NOMO-1 (cell line): ENCODE data around the gene IRX1.

Experiments
- DNase-seq, 2 experiments: peaks; one replicate each; lab custom pipeline; 2025; ENCODE audit not compliant: unreplicated experiment in 2 of 2; lab: John Stamatoyannopoulos, UW

The IRX1 gene

DNA sequence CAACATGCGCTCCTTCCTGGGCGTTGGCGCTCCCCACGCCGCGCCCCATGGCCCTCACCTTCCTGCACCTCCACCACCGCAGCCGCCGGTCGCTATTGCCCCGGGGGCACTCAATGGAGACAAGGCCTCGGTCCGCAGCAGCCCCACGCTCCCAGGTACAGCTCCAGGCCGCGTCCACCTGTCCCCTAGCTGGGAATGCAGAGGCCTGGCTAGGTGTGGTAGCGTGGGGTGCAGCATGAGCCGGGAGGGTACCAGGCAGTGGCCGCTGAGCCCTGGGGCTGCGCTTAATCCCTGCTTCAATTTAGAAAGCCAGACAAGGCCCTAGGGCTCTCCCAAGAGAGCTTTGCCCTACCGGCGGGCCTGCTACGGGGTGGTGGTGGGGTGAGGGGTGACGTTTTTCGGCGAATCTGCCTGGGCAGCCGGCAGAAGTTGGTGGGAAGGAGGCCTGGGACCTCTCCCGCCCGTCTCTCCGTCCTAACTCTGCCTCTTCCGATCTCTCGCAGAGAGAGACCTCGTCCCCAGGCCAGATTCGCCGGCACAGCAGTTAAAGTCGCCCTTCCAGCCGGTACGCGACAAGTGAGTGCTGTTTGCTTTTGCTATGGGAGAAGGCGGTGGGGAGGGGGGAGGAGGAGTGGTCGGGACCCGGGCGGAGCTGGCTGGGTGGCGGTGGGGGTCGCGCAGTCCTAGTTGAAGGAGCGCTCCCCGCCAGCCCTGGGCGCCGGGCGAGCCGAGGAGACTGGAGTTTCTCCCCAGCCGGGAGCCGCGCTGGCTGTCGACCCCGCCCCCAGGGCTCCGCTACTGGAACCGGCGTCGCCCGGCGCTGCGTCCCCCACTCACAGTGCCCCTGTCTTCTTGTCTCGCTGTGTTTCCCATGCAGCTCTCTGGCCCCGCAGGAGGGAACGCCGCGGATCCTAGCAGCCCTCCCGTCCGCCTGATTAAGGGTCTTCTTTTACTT, 4.8 kb downstream of the IRX1 start:
- DNase-seq = no peak

DNA sequence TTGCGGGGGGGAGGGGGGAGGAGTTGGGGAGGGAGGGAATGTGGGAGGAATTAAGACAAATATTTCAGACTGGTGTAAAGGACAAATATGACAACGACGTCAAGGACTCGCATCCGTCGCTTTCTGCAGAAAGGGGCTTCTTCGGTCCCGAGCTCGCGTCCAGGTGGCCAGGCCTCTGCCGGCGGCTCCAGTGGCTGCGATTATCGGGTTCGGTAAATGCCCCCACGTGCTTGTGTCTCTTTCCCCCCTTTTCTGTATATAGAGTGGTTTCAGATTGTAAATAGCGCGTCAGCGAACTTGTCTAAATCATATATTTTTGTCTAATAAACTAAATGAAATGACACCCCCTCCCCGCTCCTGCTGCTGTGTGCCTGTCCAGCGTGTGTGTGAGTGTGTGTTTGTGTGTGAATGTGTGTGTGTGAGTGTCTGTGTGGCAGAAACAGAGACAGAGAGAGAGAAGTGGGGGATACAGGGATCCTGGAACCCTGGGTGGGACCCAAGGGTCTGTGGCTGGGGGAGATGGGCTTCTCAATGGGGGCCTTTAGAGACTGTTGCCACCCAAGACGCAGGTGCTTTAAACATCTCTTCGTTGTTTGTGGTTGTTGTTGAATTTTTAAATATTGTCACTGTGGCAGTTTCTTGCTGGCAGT, 5.6 kb downstream of the IRX1 start:
- DNase-seq = no peak

DNA sequence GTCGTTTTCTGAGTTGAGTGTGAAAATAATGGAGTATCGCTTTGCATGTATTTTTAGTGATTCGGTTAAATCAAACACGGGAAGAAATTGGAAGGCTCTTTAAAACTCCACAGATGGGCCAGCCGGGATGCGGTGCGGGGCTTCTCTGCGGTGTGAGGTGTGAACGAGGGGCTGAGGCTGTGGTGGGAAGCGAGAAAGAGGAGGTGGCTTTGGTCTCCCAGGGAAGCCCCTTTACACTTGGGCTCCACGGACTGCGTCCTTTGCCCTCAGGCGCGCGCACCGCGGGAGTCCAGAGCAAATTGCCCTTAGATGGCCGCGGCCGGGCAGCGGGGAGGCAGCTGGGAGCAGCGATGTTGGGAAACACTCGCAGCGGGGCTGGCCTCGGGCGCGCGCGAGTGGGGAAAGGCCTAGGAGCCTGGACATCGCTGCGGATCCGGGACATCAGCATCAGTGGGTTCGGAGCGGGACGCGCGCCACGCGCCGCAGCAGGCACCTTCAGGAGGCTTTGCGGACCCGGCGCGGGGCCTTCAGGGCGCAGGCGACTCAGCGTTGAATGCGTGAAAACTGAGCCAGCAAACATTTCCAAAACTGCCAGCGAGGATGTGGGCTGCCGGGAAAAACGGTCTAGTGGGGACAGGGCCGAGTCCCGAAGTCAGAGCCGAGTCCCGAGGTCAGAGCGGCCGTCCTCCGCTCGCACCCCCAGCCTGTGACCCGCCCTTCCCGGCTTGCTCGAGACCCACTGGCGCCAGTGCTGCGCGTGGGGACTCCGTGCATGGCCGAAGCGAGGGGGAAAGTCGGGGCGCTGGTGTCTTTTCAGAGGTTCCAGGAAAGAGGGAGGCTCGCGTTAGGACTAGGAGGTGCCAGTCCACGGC, 6.5 kb downstream of the IRX1 start:
- no peak for DNase-seq

DNA sequence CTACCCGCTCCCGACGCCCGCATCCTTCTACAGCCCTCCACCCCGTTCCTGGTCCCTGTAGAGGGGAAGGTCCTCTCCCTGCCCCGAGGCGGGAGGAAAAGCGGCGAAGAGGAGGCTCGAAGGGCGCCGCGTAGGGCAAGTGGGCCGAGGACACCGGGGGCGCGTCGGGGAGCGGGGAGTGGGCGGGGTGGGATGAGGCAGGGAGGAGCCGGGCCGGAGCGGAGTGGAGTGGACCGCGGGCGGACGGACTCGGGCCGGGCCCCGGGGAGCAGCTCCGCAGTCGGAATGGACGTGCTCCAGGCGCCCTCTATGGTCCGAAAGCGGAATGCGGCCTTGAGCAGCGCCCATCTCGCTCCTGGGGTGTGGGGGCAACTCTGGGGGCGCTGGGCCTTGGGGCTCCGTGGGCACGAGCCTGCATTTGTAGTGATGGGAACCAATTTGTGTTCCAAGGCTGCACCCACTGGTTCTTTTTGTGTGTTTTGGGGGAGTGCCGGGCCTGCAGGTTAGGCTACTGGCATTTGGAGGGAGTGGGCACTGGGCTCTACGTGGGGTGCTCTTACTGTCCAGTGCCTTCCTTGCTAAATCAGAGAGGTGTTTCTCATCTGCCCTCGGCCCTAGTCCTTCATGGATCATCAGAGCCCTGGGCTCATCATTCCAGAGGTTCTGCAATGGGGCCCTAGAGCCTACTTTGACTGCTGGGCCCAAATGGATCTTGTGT, 7.3 kb downstream of the IRX1 start:
- DNase-seq = no peak

GRCh38 chr5:3604501-3604900, 8.9 kb downstream of the IRX1 start:
- DNase-seq = no peak

- no peak for DNase-seq
These were observed 9.8 kb downstream of the IRX1 start for GRCh38 chr5:3605298-3606010.

GRCh38 chr5:3606121-3606831, 10.6 kb downstream of the IRX1 start:
- DNase-seq = no peak

GRCh38 chr5:3607541-3608181, 12.0 kb downstream of the IRX1 start:
- DNase-seq = no peak

DNA sequence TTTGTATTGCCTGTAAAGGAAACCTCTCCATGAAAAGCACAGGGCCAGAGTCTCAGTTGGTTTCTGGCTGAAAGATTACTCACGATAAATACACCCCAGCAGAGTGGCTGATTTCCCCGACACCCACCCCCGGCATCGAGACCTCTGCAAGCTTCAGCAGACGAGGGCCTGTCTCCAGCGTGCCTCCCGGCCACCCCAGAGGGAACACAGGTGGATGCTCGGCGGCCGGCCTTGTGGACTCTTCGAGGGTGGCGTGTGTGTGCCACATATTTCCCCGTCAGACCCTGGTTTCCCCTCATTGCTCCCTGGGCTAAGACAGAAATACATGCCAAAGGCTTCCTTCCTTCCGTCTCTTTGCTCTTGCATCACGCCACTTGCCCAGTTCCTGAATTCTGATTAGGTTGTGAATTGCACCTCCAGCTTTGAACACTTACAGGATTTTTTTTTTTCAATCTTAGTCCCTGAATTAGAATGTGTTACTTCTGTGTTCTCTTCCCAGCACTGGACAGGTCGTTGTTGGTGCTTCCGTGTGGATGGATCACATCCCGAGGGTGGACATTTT, 13.6 kb downstream of the IRX1 start:
- no peak for DNase-seq

GRCh38 chr5:3612591-3613042, 17.0 kb downstream of the IRX1 start:
- DNase-seq = no peak

DNA sequence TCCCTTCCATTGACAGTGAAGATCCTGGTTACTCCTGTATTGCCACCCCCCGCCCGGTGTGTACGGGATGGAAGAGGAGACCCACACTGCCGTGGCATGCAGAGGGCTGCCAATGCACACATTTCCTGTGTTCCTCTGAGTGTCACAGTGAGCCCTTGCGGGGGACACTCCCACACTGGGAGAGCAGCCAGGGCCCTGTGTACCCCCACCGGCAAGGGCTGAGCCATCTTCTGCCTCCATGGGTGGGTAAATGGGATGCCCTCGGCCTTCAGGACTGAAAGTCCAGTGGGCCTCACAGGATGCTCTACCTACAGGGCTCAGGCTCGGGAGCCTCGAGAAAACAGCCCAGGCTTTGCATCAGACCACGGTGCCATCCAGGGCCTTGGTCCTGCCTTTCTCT, 18.1 kb downstream of the IRX1 start:
- no peak for DNase-seq

DNA sequence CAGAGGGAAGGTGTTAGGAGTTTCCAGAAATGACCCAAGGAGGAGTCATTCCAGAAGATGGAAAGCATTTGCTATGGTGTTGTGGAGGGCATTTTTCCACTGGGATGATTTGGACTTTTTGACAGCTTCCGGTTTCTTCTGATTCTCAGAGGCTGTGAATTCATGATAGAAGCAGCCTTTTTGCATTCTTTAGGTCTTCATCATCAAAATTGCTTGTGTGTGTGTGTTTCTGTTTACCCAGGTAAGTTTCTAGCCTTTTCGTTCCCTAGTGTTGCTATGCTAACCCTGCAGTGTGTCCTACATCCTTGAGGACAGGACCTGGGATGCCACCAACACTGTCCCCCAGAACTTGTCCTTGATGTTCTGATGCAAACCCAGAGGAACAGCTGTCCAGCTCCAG, 19.6 kb downstream of the IRX1 start:
- DNase-seq = no peak

DNA sequence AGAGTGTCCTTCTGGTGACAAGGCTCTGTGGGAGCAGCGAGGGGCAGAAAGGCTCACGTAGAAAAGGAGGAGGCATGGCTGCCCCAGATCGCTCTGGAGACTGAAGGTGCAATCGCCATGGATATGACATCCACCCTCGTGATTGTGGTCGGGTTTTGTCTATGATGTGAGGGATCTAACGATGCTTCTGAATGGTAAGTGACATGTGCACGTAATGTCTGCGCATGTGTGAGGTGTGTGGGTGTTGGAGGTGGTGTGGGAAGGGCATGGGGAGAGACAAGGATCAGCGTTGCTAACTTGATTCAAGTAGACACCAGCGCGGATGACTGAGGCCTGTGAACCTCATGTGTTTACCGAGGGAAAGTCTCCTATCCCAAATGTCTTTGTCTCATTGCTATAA, 20.2 kb downstream of the IRX1 start:
- DNase-seq = no peak

DNA sequence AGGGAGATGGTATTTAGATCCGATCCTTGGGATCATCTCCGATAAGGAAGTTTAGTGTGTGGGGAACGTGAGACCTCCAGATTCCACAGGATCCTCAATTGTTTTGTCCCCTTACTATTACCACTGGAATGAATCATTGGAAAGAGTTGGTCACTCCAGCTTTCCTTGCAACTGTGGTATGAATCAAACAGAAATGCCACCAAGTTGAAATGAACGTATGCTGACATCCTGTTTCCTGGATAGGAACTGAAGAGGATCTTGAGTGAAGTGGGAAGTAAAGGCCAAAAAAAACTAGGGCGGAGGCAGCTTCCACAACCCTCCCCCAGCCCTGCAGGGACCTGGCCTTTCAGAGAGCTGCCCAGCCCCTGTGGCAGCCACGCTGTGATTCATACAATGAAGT, 23.9 kb downstream of the IRX1 start:
- DNase-seq = no peak

DNA sequence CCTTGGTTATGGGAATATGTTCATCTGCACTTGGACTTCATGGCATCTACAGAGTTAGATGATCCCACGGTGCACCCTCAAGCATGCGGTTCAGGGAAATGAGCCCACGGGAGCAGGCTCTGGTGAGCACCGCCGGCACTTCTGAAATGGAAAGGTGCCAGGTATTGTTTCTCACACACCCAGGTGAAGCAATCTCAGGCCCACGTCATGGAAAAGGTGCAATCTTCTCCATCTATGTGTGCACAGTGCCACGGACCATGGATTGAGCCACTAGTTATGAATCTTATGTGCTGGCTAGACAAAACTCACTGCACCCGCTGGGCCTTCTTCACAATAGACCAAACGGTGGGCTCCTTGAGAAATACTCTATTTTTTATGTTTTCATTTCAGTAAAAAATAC, 27.3 kb downstream of the IRX1 start:
- DNase-seq = no peak

DNA sequence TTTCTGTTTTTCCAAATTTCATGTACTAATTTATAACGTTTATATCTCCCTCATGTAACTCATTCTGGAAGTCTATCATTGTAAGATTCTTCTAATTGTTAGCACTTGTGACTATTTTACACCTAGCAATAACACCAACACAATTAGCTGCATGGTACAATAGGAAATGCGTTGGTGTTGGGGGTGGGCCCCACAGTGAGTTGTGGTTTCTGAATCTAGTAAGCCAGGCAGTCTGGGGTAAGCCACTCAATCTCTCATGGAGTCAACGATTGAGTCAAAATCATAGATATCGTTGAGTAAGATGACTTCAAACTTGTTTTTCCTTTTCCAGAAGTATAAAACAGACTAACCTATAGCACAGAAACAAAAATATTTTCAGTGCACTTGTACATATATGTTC, 30.0 kb downstream of the IRX1 start:
- no peak for DNase-seq

DNA sequence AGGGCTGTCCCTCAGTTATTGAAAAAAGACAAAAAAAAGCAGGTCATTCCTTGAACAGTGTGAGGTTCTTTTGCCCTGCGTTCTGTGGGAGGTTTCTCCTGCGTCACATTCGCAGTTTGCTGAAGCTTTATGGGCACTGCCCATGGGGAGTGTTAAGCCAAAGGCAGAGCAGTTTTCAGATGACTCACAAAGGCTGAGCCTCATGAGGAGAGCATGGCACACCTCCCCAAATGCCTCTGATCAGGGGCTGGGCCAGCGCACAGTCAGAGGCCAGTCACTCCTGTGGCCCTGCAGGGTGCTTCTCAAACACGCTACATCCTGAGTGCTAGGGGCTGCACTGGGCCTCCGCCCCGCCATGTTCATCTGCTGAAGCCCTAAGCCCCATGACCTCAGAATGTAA, 38.4 kb downstream of the IRX1 start:
- DNase-seq = no peak

GRCh38 chr5:3639175-3639574, 43.5 kb downstream of the IRX1 start:
- no peak for DNase-seq

DNA sequence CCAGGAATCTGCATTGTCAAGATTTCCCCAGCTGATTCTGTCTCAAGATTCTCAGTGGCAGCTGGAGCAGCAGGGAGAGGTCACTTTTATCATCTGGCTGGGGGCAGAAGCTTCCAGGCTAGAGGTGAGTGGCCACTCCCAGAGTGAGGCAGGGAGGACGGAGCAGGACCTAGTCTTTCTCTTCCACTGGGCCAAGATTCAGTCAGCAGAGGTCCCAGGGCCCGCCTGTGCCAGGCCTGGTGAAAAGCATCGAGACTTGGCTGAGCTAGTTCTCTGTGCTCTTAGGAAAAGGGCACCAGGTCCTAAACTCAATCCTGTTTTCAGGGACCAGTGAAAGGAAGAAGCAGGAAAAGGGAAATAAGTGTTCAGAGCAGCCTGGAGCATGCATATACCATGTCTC, 46.6 kb downstream of the IRX1 start:
- DNase-seq = no peak
